GM13977 (cell line): ENCODE measurements around the gene MAP3K1.

ENCODE experiments used
- DNase-seq: peaks from one replicate; pipeline ENCODE4 v3.0.0; 2012; ENCODE audit warnings: low spot score
- in situ Hi-C: fragments of 300-500 bp; cut with MboI; formaldehyde crosslinking; loops from one replicate; pipeline ENCODE4 v1.12.0; 2022; ENCODE audit warnings: low sequenced_read_pairs, low pct_unique_long_range_greater_than_20kb, mixed read lengths, inconsistent platforms; ENCODE audit not compliant: unreplicated experiment
- TF ChIP-seq, protein P1 (sequence below): IDR thresholded peaks from 2 replicates; pipeline ENCODE4 v1.5.1; 2012; ENCODE audit warnings: mild to moderate bottlenecking, control low read depth; ENCODE audit not compliant: insufficient read depth; ENCODE audit errors: extremely low read depth, missing control alignments

Gene MAP3K1

DNA sequence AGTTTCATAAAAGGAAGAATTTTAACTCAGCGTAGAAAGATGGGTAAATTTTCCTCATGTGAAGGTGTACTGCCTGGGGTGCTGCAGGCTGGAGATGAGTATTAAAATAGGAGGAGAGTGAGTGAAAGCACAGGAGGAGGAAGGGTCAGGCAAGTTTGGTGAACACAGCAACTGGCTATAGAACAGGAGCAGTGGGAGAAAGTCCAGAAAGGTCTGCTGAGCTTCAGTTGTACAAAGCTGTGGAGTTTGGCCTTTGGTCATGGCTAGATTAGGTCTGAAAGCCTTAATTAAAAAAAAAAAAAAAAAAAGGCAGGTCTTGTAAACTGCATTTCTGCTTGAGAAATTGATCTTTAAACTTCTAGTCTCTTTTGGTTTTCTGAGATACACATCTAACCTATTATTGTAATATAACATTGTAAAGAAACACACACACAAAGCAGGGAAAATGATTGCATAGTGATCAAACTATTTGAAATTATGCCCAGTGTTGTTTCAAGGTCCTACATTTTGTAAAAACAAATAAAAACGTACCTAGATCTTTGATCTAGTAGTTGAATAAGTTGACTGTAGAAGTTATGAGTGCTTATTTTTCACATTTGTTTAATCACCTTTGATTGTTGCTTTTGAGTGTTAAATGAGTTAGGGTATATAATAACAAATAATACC lies 43.6 kb downstream of the MAP3K1 start:
- DNase-seq: no peak
- in situ Hi-C loops: no loop called here
- TF ChIP-seq, protein P1, sequence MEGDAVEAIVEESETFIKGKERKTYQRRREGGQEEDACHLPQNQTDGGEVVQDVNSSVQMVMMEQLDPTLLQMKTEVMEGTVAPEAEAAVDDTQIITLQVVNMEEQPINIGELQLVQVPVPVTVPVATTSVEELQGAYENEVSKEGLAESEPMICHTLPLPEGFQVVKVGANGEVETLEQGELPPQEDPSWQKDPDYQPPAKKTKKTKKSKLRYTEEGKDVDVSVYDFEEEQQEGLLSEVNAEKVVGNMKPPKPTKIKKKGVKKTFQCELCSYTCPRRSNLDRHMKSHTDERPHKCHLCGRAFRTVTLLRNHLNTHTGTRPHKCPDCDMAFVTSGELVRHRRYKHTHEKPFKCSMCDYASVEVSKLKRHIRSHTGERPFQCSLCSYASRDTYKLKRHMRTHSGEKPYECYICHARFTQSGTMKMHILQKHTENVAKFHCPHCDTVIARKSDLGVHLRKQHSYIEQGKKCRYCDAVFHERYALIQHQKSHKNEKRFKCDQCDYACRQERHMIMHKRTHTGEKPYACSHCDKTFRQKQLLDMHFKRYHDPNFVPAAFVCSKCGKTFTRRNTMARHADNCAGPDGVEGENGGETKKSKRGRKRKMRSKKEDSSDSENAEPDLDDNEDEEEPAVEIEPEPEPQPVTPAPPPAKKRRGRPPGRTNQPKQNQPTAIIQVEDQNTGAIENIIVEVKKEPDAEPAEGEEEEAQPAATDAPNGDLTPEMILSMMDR: no peak

DNA sequence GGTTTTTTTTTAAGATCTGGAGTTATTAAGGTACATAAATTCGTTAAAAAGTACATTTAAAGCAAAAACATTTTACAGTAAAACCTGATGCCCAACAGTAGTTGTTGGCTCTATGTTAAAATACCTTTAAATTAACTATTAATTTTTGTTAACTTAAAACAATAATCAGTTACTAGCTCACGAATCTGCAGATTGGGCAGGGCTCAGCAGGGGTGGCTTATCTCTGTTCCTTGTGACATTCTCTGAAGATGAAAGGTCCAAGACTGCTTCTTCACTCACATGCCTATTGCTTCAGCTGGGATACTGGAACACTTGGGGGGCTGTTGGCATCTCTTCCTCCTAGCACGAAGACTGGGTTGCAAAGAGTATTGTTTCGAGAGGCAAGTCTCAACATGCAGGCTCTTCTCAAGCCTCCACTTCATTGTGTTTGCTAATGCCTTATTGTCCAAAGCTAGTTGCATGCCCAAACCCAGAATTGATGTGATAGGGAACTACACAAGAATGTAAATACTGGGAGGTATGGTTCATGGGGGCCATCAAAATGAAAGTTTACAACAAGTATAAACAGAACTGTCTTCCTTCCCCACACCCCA lies 46.6 kb downstream of the MAP3K1 start:
- TF ChIP-seq, protein P1: no peak
- in situ Hi-C loops: no loop called here
- no peak for DNase-seq

DNA sequence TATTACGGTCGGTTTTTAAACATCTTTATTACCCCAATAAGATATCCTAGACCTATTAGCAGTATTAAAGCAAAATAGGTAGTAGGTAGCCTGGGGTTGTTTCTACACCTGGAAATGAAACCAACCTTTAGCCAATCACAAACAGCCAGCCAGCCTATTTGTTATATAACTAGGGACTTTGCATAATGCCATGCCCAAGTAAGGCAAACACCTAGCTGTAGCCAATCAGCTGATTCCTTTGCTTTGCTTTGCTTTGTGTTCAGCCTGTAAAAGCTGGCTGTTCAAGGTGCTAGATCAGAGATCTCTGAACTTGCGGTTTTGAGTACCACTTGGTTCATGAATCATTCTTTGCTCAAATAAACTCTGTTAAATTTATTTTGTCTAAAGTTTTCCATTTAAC lies 47.6 kb downstream of the MAP3K1 start:
- TF ChIP-seq, protein P1: no peak
- no peak for DNase-seq
- in situ Hi-C loops: no loop called here

DNA sequence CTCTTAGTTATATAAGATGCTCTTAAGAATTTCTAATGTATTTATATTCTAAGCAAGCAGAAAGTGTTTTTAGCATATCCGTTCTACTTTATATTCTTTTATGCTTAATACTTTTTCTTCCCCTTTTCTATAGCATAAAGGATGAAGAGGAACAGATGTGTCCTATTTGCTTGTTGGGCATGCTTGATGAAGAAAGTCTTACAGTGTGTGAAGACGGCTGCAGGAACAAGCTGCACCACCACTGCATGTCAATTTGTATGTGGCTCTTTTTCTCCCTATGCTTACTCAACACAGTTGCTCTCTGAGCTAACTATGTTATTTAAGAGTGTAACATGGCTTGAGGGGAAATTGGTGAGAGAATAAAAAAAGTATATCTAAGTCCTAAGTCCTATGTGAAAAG lies 56.4 kb downstream of the MAP3K1 start:
- TF ChIP-seq, protein P1: no peak
- in situ Hi-C loops: no loop called here
- DNase-seq: no peak

DNA sequence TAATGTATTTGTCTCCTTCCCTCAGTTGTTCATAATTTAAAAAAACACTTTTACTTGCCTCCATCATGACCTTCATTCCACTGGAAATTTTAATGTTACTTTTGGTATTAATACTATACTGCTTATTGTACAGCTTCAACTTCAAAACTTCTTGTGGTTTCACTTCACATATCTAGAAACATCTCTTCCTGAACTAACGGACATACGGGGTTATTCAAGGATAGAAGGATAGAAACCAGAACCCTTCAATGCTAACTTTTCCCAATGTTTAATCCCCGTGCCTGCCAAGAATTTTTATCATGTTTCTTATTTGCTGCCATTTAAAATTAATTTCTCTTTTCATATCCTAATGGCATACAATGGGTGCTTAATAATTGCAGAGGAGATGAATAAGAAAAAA lies 57.7 kb downstream of the MAP3K1 start:
- in situ Hi-C loops: no loop called here
- no peak for DNase-seq
- TF ChIP-seq, protein P1: no peak

DNA sequence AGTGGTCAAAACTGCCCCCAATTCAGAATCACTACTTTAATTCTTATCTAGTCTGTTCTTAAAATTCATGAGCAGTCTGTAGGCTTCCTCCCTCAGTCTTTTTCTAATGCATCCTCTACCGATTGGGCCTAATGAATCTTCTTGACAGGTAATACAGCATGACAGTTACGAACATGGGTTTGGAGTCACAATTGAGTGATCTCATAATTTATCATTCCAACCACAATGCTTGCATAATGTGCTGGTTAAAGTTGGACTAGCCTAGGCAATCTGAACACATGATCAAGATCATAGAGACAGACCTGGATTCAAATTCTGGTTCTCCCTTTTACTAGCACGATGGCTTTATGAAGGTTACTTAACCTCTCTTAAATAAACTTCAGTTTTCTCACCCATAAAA lies 61.0 kb downstream of the MAP3K1 start:
- DNase-seq: no peak
- in situ Hi-C loops: no loop called here
- TF ChIP-seq, protein P1: no peak
